ENCODE measurements around the gene FOXJ3. TPM values are rescaled to one million over a fixed set of nuclear protein-coding genes. Genes with fewer than 3 reads are reported as not detected.

The FOXJ3 gene
- total RNA-seq, 1 experiment from 2014 or later = 51.1 TPM

- Histone ChIP-seq H4K20me1 (ENCODE audit: insufficient read depth) (no peaks in the 10 kb centered on the region), H3K9ac (ENCODE audit: low read length) (no peak overlapping the region), H3K27me3 (ENCODE audit: insufficient read depth, low read length) (no peaks in the 10 kb centered on the region), H2AFZ (ENCODE audit: low read depth, low read length, poor library complexity, severe bottlenecking) (no peak overlapping the region), H3K27ac (ENCODE audit: low read depth, low read length) (no peak overlapping the region), H3K9me2 (ENCODE audit: insufficient read depth) (no peaks in the 10 kb centered on the region), H3K9me3 (ENCODE audit: control insufficient read depth in 1 of 2, insufficient read depth in 1 of 2, low read depth in 1 of 2, low read length in 2 of 2) (no peaks in the 10 kb centered on the region), H3K79me2 (ENCODE audit: insufficient read depth, low read length) (peaks cover 3% of the 10 kb centered on the region; the same call in 1 of the 2 replicates), H3K4me1 (ENCODE audit: control insufficient read depth in 1 of 2, insufficient read depth in 2 of 2, low read length in 2 of 2) (no peaks in the 10 kb centered on the region), H3K4me3 (replicated peaks in 1 of 2; ENCODE audit: low read depth in 1 of 2, low read length in 2 of 2) (no peak overlapping the region), H3K36me3 (ENCODE audit: control insufficient read depth in 1 of 2, insufficient read depth in 2 of 2, low read length in 2 of 2) (peaks cover 8% of the 10 kb centered on the region in 2 experiments; a peak in 2 of 4 replicates), H3K4me2 (ENCODE audit: low read length) (no peak overlapping the region)
- ATAC-seq = no peak
- no peak for DNase-seq (ENCODE audit: low read depth, low spot score)
- intact Hi-C loops (cut with micrococcal nuclease) = no loop called here
- ChIA-PET POLR2A (no interaction called here), CTCF (interaction anchor here (3.0 kb wide), 1 partner anchor 19 kb away, joined by 13 read pairs; no protein-coding TSS in a partner anchor), RAD21 (ENCODE audit: low non-redundant PET in 1 of 2, low total read pairs in 2 of 2, uncharacterized antibody in 2 of 2, unreplicated experiment in 2 of 2) (no interaction called here)
- TF ChIP-seq FOSL1 (IDR thresholded peaks at IDR 0.05; ENCODE audit: low read depth) (no peak), CTCF (IDR thresholded peaks at IDR 0.05 in 2 of 3, conservative IDR thresholded peaks at IDR 0.05 in 1 of 3; ENCODE audit: borderline replicate concordance in 1 of 3, insufficient read depth in 1 of 3, low read depth in 2 of 3, low read length in 2 of 3) (no peak), POLR2A (IDR thresholded peaks at IDR 0.05; ENCODE audit: borderline replicate concordance, extremely low read depth, insufficient read depth, insufficient read length) (no peak), YY1 (IDR thresholded peaks at IDR 0.05; ENCODE audit: extremely low read depth, insufficient replicate concordance, low read depth, low read length) (no peak), ELF1 (IDR thresholded peaks at IDR 0.05; ENCODE audit: borderline replicate concordance, low read depth) (no peak), TCF7L2 (IDR thresholded peaks at IDR 0.05; ENCODE audit: borderline replicate concordance, extremely low read depth, insufficient read depth, insufficient read length) (no peak), CEBPB (IDR thresholded peaks at IDR 0.05; ENCODE audit: low read depth) (no peak), SRF (IDR thresholded peaks at IDR 0.05; ENCODE audit: low read depth) (no peak), SIN3A (IDR thresholded peaks at IDR 0.05; ENCODE audit: low read depth) (no peak), SP1 (IDR thresholded peaks at IDR 0.05; ENCODE audit: low read depth) (no peak), EZH2 (IDR thresholded peaks at IDR 0.05) (no peak), ZNF274 (IDR thresholded peaks at IDR 0.05; ENCODE audit: low read depth, low read length) (no peak), ZFX (IDR thresholded peaks at IDR 0.05) (no peak), EZH2phosphoT487 (IDR thresholded peaks at IDR 0.05; ENCODE audit: borderline replicate concordance) (no peak)
- TF ChIP-seq, protein P1, sequence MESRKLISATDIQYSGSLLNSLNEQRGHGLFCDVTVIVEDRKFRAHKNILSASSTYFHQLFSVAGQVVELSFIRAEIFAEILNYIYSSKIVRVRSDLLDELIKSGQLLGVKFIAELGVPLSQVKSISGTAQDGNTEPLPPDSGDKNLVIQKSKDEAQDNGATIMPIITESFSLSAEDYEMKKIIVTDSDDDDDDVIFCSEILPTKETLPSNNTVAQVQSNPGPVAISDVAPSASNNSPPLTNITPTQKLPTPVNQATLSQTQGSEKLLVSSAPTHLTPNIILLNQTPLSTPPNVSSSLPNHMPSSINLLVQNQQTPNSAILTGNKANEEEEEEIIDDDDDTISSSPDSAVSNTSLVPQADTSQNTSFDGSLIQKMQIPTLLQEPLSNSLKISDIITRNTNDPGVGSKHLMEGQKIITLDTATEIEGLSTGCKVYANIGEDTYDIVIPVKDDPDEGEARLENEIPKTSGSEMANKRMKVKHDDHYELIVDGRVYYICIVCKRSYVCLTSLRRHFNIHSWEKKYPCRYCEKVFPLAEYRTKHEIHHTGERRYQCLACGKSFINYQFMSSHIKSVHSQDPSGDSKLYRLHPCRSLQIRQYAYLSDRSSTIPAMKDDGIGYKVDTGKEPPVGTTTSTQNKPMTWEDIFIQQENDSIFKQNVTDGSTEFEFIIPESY (IDR thresholded peaks at IDR 0.05; ENCODE audit: extremely low read depth, insufficient replicate concordance, low read length) = no peak
- TF ChIP-seq, protein P2, sequence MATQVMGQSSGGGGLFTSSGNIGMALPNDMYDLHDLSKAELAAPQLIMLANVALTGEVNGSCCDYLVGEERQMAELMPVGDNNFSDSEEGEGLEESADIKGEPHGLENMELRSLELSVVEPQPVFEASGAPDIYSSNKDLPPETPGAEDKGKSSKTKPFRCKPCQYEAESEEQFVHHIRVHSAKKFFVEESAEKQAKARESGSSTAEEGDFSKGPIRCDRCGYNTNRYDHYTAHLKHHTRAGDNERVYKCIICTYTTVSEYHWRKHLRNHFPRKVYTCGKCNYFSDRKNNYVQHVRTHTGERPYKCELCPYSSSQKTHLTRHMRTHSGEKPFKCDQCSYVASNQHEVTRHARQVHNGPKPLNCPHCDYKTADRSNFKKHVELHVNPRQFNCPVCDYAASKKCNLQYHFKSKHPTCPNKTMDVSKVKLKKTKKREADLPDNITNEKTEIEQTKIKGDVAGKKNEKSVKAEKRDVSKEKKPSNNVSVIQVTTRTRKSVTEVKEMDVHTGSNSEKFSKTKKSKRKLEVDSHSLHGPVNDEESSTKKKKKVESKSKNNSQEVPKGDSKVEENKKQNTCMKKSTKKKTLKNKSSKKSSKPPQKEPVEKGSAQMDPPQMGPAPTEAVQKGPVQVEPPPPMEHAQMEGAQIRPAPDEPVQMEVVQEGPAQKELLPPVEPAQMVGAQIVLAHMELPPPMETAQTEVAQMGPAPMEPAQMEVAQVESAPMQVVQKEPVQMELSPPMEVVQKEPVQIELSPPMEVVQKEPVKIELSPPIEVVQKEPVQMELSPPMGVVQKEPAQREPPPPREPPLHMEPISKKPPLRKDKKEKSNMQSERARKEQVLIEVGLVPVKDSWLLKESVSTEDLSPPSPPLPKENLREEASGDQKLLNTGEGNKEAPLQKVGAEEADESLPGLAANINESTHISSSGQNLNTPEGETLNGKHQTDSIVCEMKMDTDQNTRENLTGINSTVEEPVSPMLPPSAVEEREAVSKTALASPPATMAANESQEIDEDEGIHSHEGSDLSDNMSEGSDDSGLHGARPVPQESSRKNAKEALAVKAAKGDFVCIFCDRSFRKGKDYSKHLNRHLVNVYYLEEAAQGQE (IDR thresholded peaks at IDR 0.05; ENCODE audit: low read depth) = no peak
- no TSS peak for BruUV-seq (replicated peaks)
These were observed 142.9 kb downstream of the FOXJ3 start for GRCh38 chr1:42192106-42192505.
